HG03342 (cell line): ENCODE measurements around the gene EVI5.
A peak's percentile ranks its signal among the peaks of the same experiment; 100 is the strongest.

Source experiments
- ATAC-seq: cut with Tn5 transposase; IDR thresholded peaks from one replicate; pipeline ENCODE4 v1.9.1; 2021; ENCODE audit warnings: mild to moderate bottlenecking, moderate library complexity; ENCODE audit not compliant: unreplicated experiment

EVI5 gene

DNA sequence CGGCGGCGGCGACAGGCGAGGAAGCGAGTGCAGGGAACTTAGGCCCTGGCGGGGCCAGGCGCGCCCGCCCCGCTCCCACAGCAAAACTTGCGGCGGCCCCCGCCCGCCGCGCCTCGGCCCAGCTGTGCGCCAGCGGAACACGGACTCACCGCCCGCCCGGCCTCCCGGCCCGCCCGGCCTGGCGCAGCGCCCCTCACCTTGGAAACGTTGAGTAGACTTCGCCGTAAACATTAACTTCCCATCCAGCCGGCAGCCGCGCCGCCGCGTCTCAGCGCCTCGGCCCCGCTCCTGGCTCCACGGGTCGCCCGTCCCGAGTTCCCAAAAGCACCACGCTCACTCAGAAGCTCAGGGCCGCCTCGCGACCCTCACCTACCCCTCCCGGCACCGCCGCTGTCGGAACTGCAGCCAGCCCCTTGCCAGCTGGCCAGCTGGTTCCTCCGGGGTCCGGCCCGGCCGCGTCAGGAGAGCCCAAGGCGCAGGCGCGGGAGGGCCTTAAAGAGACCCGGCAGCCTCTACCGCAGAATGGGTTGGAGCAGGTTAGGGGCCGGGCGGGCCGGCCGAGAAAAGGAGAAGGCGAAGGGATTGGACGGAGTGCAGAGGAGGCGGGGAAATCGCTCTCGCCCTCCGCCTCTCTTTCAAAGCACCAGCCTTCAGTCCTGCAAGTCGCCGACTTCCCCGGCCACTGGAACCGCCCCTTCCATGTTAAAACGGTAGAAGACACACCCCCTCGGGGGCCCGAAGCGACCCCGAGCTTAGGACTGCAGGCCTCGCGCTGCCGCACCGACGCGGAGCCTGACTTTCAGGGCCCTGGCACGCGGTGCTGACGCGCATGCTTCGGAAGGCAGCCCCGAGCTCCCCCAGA lies at the start of gene EVI5:
EVI5 (minus strand) TSS at position 470 of the 862 bp plus-strand sequence. CDS start 48,562 bp downstream, outside the sequence.
- ATAC-seq = peak; percentile 94

DNA sequence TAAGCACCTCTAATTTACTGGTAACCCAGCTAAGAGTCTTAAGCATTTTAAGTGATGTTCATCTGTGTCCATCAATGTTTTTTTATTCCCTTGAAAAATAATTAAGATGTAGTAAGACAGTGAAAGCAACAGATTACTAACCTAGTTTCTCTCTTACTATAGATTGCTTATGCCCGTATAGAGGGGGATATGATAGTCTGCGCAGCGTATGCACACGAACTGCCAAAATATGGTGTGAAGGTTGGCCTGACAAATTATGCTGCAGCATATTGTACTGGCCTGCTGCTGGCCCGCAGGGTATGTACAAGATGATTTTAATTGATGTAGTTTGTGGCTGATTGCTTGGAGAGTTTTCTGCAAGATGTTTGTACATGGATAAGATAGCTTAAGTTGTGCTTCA lies 49.7 kb upstream of the EVI5 start:
- ATAC-seq = no peak

GRCh38 chr1:92833840-92834239 lies 48.9 kb upstream of the EVI5 start:
- ATAC-seq = no peak

- ATAC-seq = no peak
Observed at GRCh38 chr1:92832537-92833114, 47.7 kb upstream of the EVI5 start.

- peak; percentile 91 for ATAC-seq
Observed at GRCh38 chr1:92831762-92832536, 47.0 kb upstream of the EVI5 start, which contains the start of gene RPL5. Gene RPL5 (plus strand): TSS chr1:92832040. CDS start chr1:92832115, 75 bp downstream.

DNA sequence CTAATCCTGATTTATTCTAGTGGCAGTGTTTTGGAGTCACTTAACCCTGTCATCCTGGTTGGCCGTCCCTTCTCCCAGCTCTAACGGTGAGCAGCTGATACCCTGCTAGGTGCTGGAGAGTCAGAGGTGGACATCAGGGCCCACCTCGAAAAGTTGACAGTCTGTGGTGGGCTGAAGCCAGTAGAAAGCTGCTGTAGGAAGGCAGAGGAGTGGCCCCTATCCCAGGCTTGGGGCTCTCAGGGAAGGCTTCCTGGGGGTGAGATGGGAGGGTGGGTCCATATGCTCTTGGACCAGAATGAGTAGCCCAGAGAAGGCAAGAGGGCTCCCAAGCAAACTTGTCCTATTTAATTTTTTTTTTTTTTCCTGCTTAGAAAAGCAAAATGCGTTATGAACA lies 46.5 kb upstream of the EVI5 start:
- peak; percentile 2 for ATAC-seq

- ATAC-seq = no peak
Observed at GRCh38 chr1:92826792-92827191, 41.9 kb upstream of the EVI5 start.

GRCh38 chr1:92822879-92823278 lies 38.0 kb upstream of the EVI5 start:
- ATAC-seq = no peak

DNA sequence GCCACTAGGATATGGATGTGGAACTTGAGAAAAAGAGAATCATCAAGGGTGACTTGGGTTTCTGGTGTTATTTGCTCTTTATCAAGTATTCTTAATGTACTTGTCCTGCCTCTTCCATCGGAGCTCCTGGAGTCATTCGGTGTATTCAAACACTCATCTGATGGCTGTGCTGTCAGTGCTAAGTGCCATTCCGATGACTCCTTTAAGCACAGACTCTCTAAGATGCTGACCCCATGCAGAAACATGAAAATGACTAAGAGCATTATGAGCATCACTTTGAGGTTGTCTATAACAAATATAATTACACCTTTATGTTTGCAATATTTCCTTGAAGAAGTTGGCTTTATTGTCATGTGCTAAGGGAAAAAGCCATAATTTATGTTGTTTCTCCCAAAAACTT lies 35.6 kb upstream of the EVI5 start:
- ATAC-seq = no peak

DNA sequence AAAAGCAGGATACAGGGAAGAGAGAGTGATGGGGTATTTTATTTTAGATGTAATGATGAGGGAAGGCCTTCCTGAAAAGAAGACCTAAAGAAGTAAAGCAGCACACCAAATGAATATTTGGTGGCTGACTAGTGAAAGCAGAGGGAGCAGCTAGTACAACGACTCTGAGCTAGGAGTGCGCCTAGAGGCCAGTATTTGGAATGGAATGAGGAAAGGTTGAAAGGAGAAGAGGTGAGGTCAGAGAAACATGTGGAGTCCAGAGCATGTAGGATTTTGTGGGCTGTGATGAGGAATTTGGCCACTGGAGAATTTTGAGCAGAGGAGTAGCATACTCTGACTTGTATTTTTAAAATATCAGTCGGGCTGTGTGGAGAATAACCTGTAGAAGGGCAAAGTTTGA lies 35.1 kb upstream of the EVI5 start:
- ATAC-seq = no peak

GRCh38 chr1:92817986-92818764 lies 33.3 kb upstream of the EVI5 start:
- ATAC-seq = peak; percentile 77

GRCh38 chr1:92817137-92817697 lies 32.3 kb upstream of the EVI5 start:
- no peak for ATAC-seq

- ATAC-seq = no peak
Observed at GRCh38 chr1:92816732-92817131, 31.8 kb upstream of the EVI5 start.

DNA sequence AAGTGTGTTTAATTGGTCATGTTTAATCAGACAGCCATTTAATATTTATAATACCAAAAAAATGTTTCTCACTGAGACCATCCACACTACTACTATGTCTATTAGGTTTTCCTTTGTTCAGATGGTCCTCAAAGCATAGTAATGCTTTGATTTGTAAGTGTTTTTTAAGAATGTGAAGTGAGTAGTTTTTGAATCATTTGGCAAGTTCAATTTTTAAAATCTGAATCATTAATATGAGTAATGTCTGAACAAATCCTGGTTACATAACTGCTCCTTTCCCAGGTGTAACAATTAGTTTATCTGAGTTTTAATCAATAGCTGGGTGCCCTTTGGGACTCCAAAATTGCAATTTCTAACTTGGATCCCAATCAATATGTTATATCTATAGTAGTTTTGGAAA lies 23.5 kb upstream of the EVI5 start:
- no peak for ATAC-seq

DNA sequence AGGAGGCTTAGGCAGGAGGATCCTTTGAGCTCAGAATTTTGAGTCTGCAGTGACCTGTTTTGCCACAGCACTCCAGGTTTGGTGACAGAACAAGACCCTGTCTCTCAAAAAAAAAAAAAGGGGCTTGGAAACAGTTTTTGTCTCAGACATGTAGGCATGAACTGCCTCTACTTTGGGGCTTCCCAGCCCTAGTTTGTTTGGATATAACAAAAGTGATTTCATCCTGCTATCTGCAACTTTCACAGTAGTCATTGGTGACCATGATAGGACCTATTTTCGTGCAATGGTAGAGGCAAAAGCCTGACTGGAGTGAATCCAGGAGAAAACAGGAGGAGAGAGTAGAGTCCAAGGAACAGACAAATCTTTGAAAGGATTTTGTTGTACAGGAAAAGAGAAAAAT lies 20.3 kb upstream of the EVI5 start:
- no peak for ATAC-seq

GRCh38 chr1:92804721-92805201 lies 19.9 kb upstream of the EVI5 start:
- peak; percentile 67 for ATAC-seq

GRCh38 chr1:92803140-92803887 lies 18.4 kb upstream of the EVI5 start:
- no peak for ATAC-seq

- ATAC-seq = no peak
Observed at GRCh38 chr1:92797961-92798360, 13.1 kb upstream of the EVI5 start.

DNA sequence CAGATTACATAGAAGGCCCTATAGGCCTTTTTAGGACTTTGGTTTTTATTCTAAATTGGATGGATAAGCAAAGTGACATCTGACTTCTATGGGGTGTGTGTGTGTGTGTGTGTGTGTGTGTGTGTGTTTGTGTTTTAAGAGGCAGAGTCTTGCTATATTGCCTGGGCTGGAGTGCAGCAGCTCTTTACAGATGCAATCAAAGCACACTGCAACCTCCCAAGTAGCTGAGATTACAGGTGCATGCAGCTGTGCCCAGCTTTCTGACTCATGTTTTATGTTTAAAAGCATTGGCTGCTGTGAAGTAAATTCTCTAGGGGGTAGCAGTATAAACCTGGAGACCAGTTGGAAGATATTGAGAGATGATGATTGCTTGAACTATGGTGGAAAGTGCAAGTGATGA lies 12.4 kb upstream of the EVI5 start:
- no peak for ATAC-seq

GRCh38 chr1:92795166-92795565 lies 10.3 kb upstream of the EVI5 start:
- ATAC-seq = no peak
